SK-N-SH (cell line): Measurements from ENCODE around the gene HIGD2B. TPM values are rescaled to one million over a fixed set of nuclear protein-coding genes. Genes with fewer than 3 reads are reported as not detected.

Source experiments
- CTCF ChIA-PET: fragments of 300-600, 350-600 bp; formaldehyde crosslinking; extraction: SDS; loops from one replicate; lab custom pipeline; 2021; lab: Yijun Ruan, JAX
- POLR2A ChIA-PET: fragments of 350-600 bp; sonication (Branson Sonifier 250); formaldehyde crosslinking; extraction: SDS; loops from one replicate; lab custom pipeline; 2020; ENCODE audit warnings: antibody characterized with exemption, inconsistent platforms; lab: Yijun Ruan, JAX
- DNase-seq: peaks from one replicate; pipeline ENCODE4 v3.0.0; 2012
- H2AFZ ChIP-seq: fragments of 200-600 bp; sonication (generic); 2 replicates; pipeline ENCODE4 v1.8.1; 2016; ENCODE audit warnings: antibody characterized with exemption, mild to moderate bottlenecking, low read depth
- H3F3A ChIP-seq: fragments of 200-600 bp; sonication (generic); replicated peaks from 2 replicates; pipeline ENCODE3; 2016; ENCODE audit warnings: antibody characterized with exemption, mild to moderate bottlenecking; ENCODE audit not compliant: insufficient read depth
- H3K27ac ChIP-seq, 2 experiments: fragments of 200-500 bp in 1 of 2; fragments of 200-600 bp in 1 of 2; sonication (Bioruptor generic) in 1 of 2; sonication (generic), shearing (Covaris generic) in 1 of 2; 2 replicates each; pipeline versions ENCODE4 v1.5.1 to v1.6.1; 2014 to 2016; ENCODE audit warnings: low read depth in 2 of 2, inconsistent platforms in 1 of 2, low read length in 1 of 2, mild to moderate bottlenecking in 1 of 2, mixed read lengths in 1 of 2
- H3K27me3 ChIP-seq: fragments of 200-600 bp; sonication (generic), shearing (Covaris generic); 2 replicates; pipeline ENCODE4 v1.6.1; 2016; ENCODE audit warnings: mixed run types; ENCODE audit not compliant: insufficient read depth
- H3K36me3 ChIP-seq, 2 experiments: fragments of 200-500 bp in 1 of 2; fragments of 200-600 bp in 1 of 2; sonication (Bioruptor generic) in 1 of 2; sonication (generic) in 1 of 2; replicated peaks in 1 of 2; 2 replicates each; pipeline versions ENCODE3 to v1.5.1; 2014 to 2016; ENCODE audit warnings: low read length in 1 of 2, mild to moderate bottlenecking in 1 of 2; ENCODE audit not compliant: insufficient read depth in 2 of 2, control insufficient read depth in 1 of 2
- H3K4me1 ChIP-seq, 2 experiments: fragments of 200-500 bp in 1 of 2; fragments of 200-600 bp in 1 of 2; sonication (Bioruptor generic) in 1 of 2; sonication (generic), shearing (Covaris generic) in 1 of 2; 2 replicates each; pipeline versions ENCODE4 v1.5.1 to v1.6.1; 2014 to 2016; ENCODE audit warnings: low read depth in 1 of 2, low read length in 1 of 2, mixed run types in 1 of 2; ENCODE audit not compliant: insufficient read depth in 2 of 2, control insufficient read depth in 1 of 2
- H3K4me2 ChIP-seq: fragments of 200-600 bp; sonication (generic), shearing (Covaris generic); 2 replicates; pipeline ENCODE4 v1.6.1; 2017; ENCODE audit warnings: mixed run types
- H3K4me3 ChIP-seq, 2 experiments: fragments of 200-500 bp in 1 of 2; fragments of 200-600 bp in 1 of 2; sonication (Bioruptor generic) in 1 of 2; sonication (generic), shearing (Covaris generic) in 1 of 2; 2 replicates each; pipeline versions ENCODE4 v1.5.1 to v1.8.1; 2014 to 2016; ENCODE audit warnings: low read depth in 2 of 2, inconsistent platforms in 1 of 2, low read length in 1 of 2, mild to moderate bottlenecking in 1 of 2, mixed read lengths in 1 of 2, moderate library complexity in 1 of 2
- H3K79me2 ChIP-seq: fragments of 200-600 bp; sonication (generic); 2 replicates; pipeline ENCODE4 v1.8.1; 2017; ENCODE audit warnings: mild to moderate bottlenecking; ENCODE audit not compliant: insufficient read depth
- H3K9ac ChIP-seq: fragments of 200-600 bp; sonication (generic); 2 replicates; pipeline ENCODE4 v1.6.1; 2017; ENCODE audit warnings: mixed run types
- H3K9me2 ChIP-seq: fragments of 200-600 bp; sonication (generic); 2 replicates; pipeline ENCODE4 v1.6.1; 2017; ENCODE audit warnings: mixed run types
- H3K9me3 ChIP-seq: fragments of 200-600 bp; sonication (generic); 2 replicates; pipeline ENCODE4 v1.6.1; 2017; ENCODE audit warnings: mixed run types, mild to moderate bottlenecking, moderate library complexity
- H4K20me1 ChIP-seq: fragments of 200-600 bp; sonication (generic); 2 replicates; pipeline ENCODE4 v1.6.1; 2017; ENCODE audit warnings: mild to moderate bottlenecking, mixed run types; ENCODE audit not compliant: insufficient read depth
- CTCF ChIP-seq: fragments of 200-600 bp; sonication (generic); IDR thresholded peaks from 2 replicates; pipeline ENCODE4 v1.6.1; 2017; ENCODE audit warnings: antibody characterized with exemption, mild to moderate bottlenecking, moderate library complexity
- FOXM1 ChIP-seq: IDR thresholded peaks from 2 replicates; pipeline ENCODE4 v1.4.0; 2012; ENCODE audit warnings: low read depth, mild to moderate bottlenecking
- JUND ChIP-seq: IDR thresholded peaks from 2 replicates; pipeline ENCODE4 v1.4.0; 2012
- MEF2A ChIP-seq: IDR thresholded peaks from 2 replicates; pipeline ENCODE4 v1.4.0; 2012; ENCODE audit warnings: low read depth, borderline replicate concordance
- NFIC ChIP-seq: IDR thresholded peaks from 2 replicates; pipeline ENCODE4 v1.4.0; 2012; ENCODE audit warnings: borderline replicate concordance
- NRF1 ChIP-seq: IDR thresholded peaks from 2 replicates; pipeline ENCODE4 v1.6.1; 2012; ENCODE audit warnings: low read depth, mild to moderate bottlenecking, low read length
- RAD21 ChIP-seq: IDR thresholded peaks from 2 replicates; pipeline ENCODE4 v1.6.1; 2012; ENCODE audit warnings: mild to moderate bottlenecking, low read length
- REST ChIP-seq: IDR thresholded peaks from 2 replicates; pipeline ENCODE4 v1.6.1; 2012; ENCODE audit warnings: mild to moderate bottlenecking, low read depth, low read length, moderate library complexity
- RFX5 ChIP-seq: IDR thresholded peaks from 2 replicates; pipeline ENCODE4 v1.6.1; 2012; ENCODE audit warnings: mild to moderate bottlenecking, improper control_type of control experiment, low read length
- RXRA ChIP-seq: IDR thresholded peaks from 2 replicates; pipeline ENCODE4 v1.4.0; 2012; ENCODE audit warnings: low read depth, mild to moderate bottlenecking, borderline replicate concordance
- SIN3A ChIP-seq: IDR thresholded peaks from 2 replicates; pipeline ENCODE4 v1.6.1; 2012; ENCODE audit warnings: low read depth, mild to moderate bottlenecking, low read length, moderate library complexity, borderline replicate concordance
- TEAD4 ChIP-seq: IDR thresholded peaks from 2 replicates; pipeline ENCODE4 v1.4.0; 2012; ENCODE audit warnings: mild to moderate bottlenecking, borderline replicate concordance; ENCODE audit not compliant: insufficient read depth
- USF1 ChIP-seq: IDR thresholded peaks from 2 replicates; pipeline ENCODE4 v1.4.0; 2012; ENCODE audit warnings: low read depth, borderline replicate concordance
- USF2 ChIP-seq: fragments of 150-350 bp; IDR thresholded peaks from 2 replicates; pipeline ENCODE4 v1.6.1; 2017; ENCODE audit warnings: antibody characterized with exemption, low read length, low read depth, borderline replicate concordance
- YY1 ChIP-seq: IDR thresholded peaks from 2 replicates; pipeline ENCODE4 v1.4.0; 2012; ENCODE audit warnings: low read depth, mild to moderate bottlenecking
- ZBTB33 ChIP-seq: IDR thresholded peaks from 2 replicates; pipeline ENCODE4 v1.4.0; 2012; ENCODE audit warnings: low read depth, borderline replicate concordance
- WGBS: methylation state at CpG from one replicate; pipeline ENCODE4 v1.1.6; 2017; ENCODE audit warnings: low lambda C conversion rate; 5-methylcytosine and 5-hydroxymethylcytosine counted together
- polyA plus RNA-seq, 3 experiments: library from polyadenylated mRNA; depleted of rRNA; stranded (reverse); fragments of >200 nt; gene quantifications; 2 replicates each; pipeline ENCODE4 v1.2.3, GENCODE V29; 2012

HIGD2B gene
- polyA plus RNA-seq, 1 of the 3 experiments (the other 2 are of a cell fraction), result not detected

- H3K27me3 ChIP-seq, result no peaks in the 10 kb centered on the region
- no peaks in the 10 kb centered on the region for H3K4me1 ChIP-seq
- peaks cover 55% of the 10 kb centered on the region for H3K79me2 ChIP-seq
- H4K20me1 ChIP-seq, result no peaks in the 10 kb centered on the region; the same call in 1 of the 2 replicates
- no peaks in the 10 kb centered on the region for H3K9me3 ChIP-seq
- H3K27ac ChIP-seq, result no peak overlapping the region
- TF ChIP-seq YY1, result no peak
- TF ChIP-seq NFIC, result no peak
- TF ChIP-seq RXRA, result no peak
- TF ChIP-seq REST, result no peak
- TF ChIP-seq JUND, result no peak
- no peak for TF ChIP-seq ZBTB33
- no peak for TF ChIP-seq FOXM1
- no peak for TF ChIP-seq MEF2A
- no peak for TF ChIP-seq RFX5
- TF ChIP-seq NRF1, result no peak
- no peak overlapping the region for H3K9ac ChIP-seq
- WGBS, result 96% methylated on average over 5 of the region's 5 CpGs
- H3K4me2 ChIP-seq, result no peak overlapping the region
- DNase-seq, result no peak
- H3K4me3 ChIP-seq, result no peak overlapping the region
- ChIA-PET CTCF (interaction anchor here (0.6 to 0.8 kb wide), 3 partner anchors 31 to 941 kb away, joined by 3 read pairs; no protein-coding TSS in a partner anchor), POLR2A (no interaction called here)
- no peaks in the 10 kb centered on the region for H3K36me3 ChIP-seq
- peaks cover 11% of the 10 kb centered on the region for H3F3A ChIP-seq
- H3K9me2 ChIP-seq, result no peaks in the 10 kb centered on the region
- H2AFZ ChIP-seq, result no peak overlapping the region
Observed at GRCh38 chr15:72690938-72691337, 5.0 kb upstream of the HIGD2B start.

GRCh38 chr15:72688697-72689096 is 2.7 kb upstream of the HIGD2B start:
- Histone ChIP-seq H4K20me1 (no peaks in the 10 kb centered on the region; the same call in 1 of the 2 replicates), H3K9me3 (no peaks in the 10 kb centered on the region), H3K9me2 (no peaks in the 10 kb centered on the region), H2AFZ (no peak overlapping the region), H3K4me1 (peaks cover 3 to 5% of the 10 kb centered on the region in 2 experiments; a peak in 3 of 4 replicates), H3F3A (peaks cover 17% of the 10 kb centered on the region), H3K27me3 (no peaks in the 10 kb centered on the region), H3K27ac (no peak overlapping the region), H3K79me2 (peaks cover 45% of the 10 kb centered on the region), H3K4me3 (no peak overlapping the region), H3K9ac (no peak overlapping the region), H3K4me2 (no peak overlapping the region), H3K36me3 (no peaks in the 10 kb centered on the region)
- no peak for DNase-seq
- POLR2A ChIA-PET, result no interaction called here
- WGBS, result 98% methylated on average over 5 of the region's 5 CpGs
- CTCF ChIA-PET, result interaction anchor here (1.3 to 2.3 kb wide), 3 partner anchors 18 to 89 kb away, joined by 3 to 8 read pairs (median 7); no protein-coding TSS in a partner anchor
- no peak for TF ChIP-seq CTCF
- TF ChIP-seq USF1, result no peak
- TF ChIP-seq RXRA, result no peak
- TF ChIP-seq MEF2A, result no peak
- no peak for TF ChIP-seq SIN3A
- no peak for TF ChIP-seq TEAD4
- no peak for TF ChIP-seq JUND
- no peak for TF ChIP-seq USF2
- TF ChIP-seq FOXM1, result no peak
- no peak for TF ChIP-seq RAD21
